ENCODE measurements around the gene MUSK. TPM values are rescaled to one million over a fixed set of nuclear protein-coding genes. Genes with fewer than 3 reads are reported as not detected.
A peak's percentile ranks its signal among the peaks of the same experiment; 100 is the strongest.

Gene MUSK
- total RNA-seq (2014; rRNA removed), result not detected in 2 replicates
- percentile 22 among the genes with signal in this experiment for Bru-seq, nascent RNA
- BruChase-seq, experiment 1, labeled RNA remaining after a 6-hour chase, result percentile 7 among the genes with signal in this experiment
- percentile 5 among the genes with signal in this experiment for BruChase-seq, experiment 2, labeled RNA remaining after a 2-hour chase
- long read RNA-seq, partial matches to known transcripts, result 0 of 2 reads
- long read RNA-seq, other reads (novel, unspliced or antisense), result 2 of 2 reads

GRCh38 chr9:110668570-110669167, at the start of gene MUSK:
MUSK (plus strand) TSS chr9:110668791; CDS start chr9:110668905, 114 bp downstream.
- Histone ChIP-seq H3K27ac (ENCODE audit: low read length) (peak within 1 kb of the TSS; percentile 15; the same call in 1 of the 2 replicates), H3K4me1 (ENCODE audit: insufficient read depth, low read length) (peaks cover 34% of the 10 kb centered on the region), H3K9me2 (replicated peaks; ENCODE audit: low read length) (no peaks in the 10 kb centered on the region), H2AFZ (ENCODE audit: low read length) (no peak within 1 kb of the TSS), H3K4me2 (ENCODE audit: low read length) (no peak within 1 kb of the TSS), H4K20me1 (ENCODE audit: low read length) (no peaks in the 10 kb centered on the region), H3K79me2 (ENCODE audit: low read length) (no peaks in the 10 kb centered on the region), H3F3A (ENCODE audit: low read length, unreplicated experiment) (peaks cover 16% of the 10 kb centered on the region), H3K27me3 (ENCODE audit: low read length) (no peaks in the 10 kb centered on the region), H3K9me3 (ENCODE audit: low read length) (no peaks in the 10 kb centered on the region), H3K4me3 (ENCODE audit: low read length) (no peak within 1 kb of the TSS), H3K9ac (ENCODE audit: low read length) (no peak within 1 kb of the TSS), H3K36me3 (ENCODE audit: low read depth, low read length) (no peaks in the 10 kb centered on the region)
- intact Hi-C loops (cut with micrococcal nuclease), result no loop called here
- POLR2A ChIA-PET (ENCODE audit: unreplicated experiment), result no interaction called here
- TF ChIP-seq EZH2 (IDR thresholded peaks at IDR 0.05; ENCODE audit: low read length, unreplicated experiment), result no peak
- TF ChIP-seq EZH2phosphoT487 (IDR thresholded peaks at IDR 0.05; ENCODE audit: borderline replicate concordance, low read length), result no peak
- TF ChIP-seq CTCF (conservative IDR thresholded peaks at IDR 0.05; ENCODE audit: low read depth, low read length), result no peak
- CTCF ChIA-PET, result no interaction called here
- no peak for DNase-seq
- BruUV-seq (replicated peaks), result no TSS peak
- no peak for ATAC-seq

GRCh38 chr9:110619831-110620230, 48.8 kb upstream of the MUSK start:
- no peaks in the 10 kb centered on the region for H3K79me2 ChIP-seq (ENCODE audit: low read length)
- no peak for TF ChIP-seq CTCF (conservative IDR thresholded peaks at IDR 0.05; ENCODE audit: low read depth, low read length)
- no peaks in the 10 kb centered on the region for H3F3A ChIP-seq (ENCODE audit: low read length, unreplicated experiment)
- ChIA-PET POLR2A (ENCODE audit: unreplicated experiment) (no interaction called here), CTCF (no interaction called here)
- no peak overlapping the region for H3K4me2 ChIP-seq (ENCODE audit: low read length)
- H3K9me2 ChIP-seq (replicated peaks; ENCODE audit: low read length), result no peaks in the 10 kb centered on the region
- no peaks in the 10 kb centered on the region for H4K20me1 ChIP-seq (ENCODE audit: low read length)
- H3K9me3 ChIP-seq (ENCODE audit: low read length), result no peaks in the 10 kb centered on the region
- DNase-seq (no peak), ATAC-seq (no peak)
- intact Hi-C loops (cut with micrococcal nuclease), result loop anchor here (5.0 kb wide), 2 partner anchors 193 to 677 kb away; no protein-coding TSS in a partner anchor
- H3K4me1 ChIP-seq (ENCODE audit: insufficient read depth, low read length), result peaks cover 4% of the 10 kb centered on the region
- no peak overlapping the region for H3K4me3 ChIP-seq (ENCODE audit: low read length)
- H3K9ac ChIP-seq (ENCODE audit: low read length), result no peak overlapping the region
- no peaks in the 10 kb centered on the region for H3K36me3 ChIP-seq (ENCODE audit: low read depth, low read length)
- no TSS peak for BruUV-seq (replicated peaks)
- H2AFZ ChIP-seq (ENCODE audit: low read length), result no peak overlapping the region
- no peaks in the 10 kb centered on the region for H3K27me3 ChIP-seq (ENCODE audit: low read length)
- no peak overlapping the region for H3K27ac ChIP-seq (ENCODE audit: low read length)

GRCh38 chr9:110620726-110621125, 47.9 kb upstream of the MUSK start:
- H2AFZ ChIP-seq (ENCODE audit: low read length), result no peak overlapping the region
- no peaks in the 10 kb centered on the region for H4K20me1 ChIP-seq (ENCODE audit: low read length)
- ChIA-PET POLR2A (ENCODE audit: unreplicated experiment) (no interaction called here), CTCF (no interaction called here)
- H3K27ac ChIP-seq (ENCODE audit: low read length), result no peak overlapping the region
- no peaks in the 10 kb centered on the region for H3K27me3 ChIP-seq (ENCODE audit: low read length)
- no peaks in the 10 kb centered on the region for H3K79me2 ChIP-seq (ENCODE audit: low read length)
- H3K9me2 ChIP-seq (replicated peaks; ENCODE audit: low read length), result no peaks in the 10 kb centered on the region
- no peak for ATAC-seq
- no peaks in the 10 kb centered on the region for H3F3A ChIP-seq (ENCODE audit: low read length, unreplicated experiment)
- H3K9me3 ChIP-seq (ENCODE audit: low read length), result no peaks in the 10 kb centered on the region
- H3K9ac ChIP-seq (ENCODE audit: low read length), result no peak overlapping the region
- BruUV-seq (replicated peaks), result no TSS peak
- peaks cover 4% of the 10 kb centered on the region for H3K4me1 ChIP-seq (ENCODE audit: insufficient read depth, low read length)
- no peak overlapping the region for H3K4me2 ChIP-seq (ENCODE audit: low read length)
- intact Hi-C loops (cut with micrococcal nuclease), result loop anchor here (5.0 kb wide), 2 partner anchors 193 to 677 kb away; no protein-coding TSS in a partner anchor
- DNase-seq, result no peak
- no peak for TF ChIP-seq EZH2phosphoT487 (IDR thresholded peaks at IDR 0.05; ENCODE audit: borderline replicate concordance, low read length)
- no peak for TF ChIP-seq CTCF (conservative IDR thresholded peaks at IDR 0.05; ENCODE audit: low read depth, low read length)
- no peak for TF ChIP-seq EZH2 (IDR thresholded peaks at IDR 0.05; ENCODE audit: low read length, unreplicated experiment)
- H3K4me3 ChIP-seq (ENCODE audit: low read length), result no peak overlapping the region
- no peaks in the 10 kb centered on the region for H3K36me3 ChIP-seq (ENCODE audit: low read depth, low read length)

Data from PC-3 (cell line).